Sigmoid colon (tissue), 4 donors: ENCODE data around the gene NUDT9.

ENCODE experiments used
- EP300 ChIP-seq, 4 donors: sonication (generic); formaldehyde crosslinking; IDR thresholded peaks; one replicate each; pipeline ENCODE4 v1.6.1; 2017; ENCODE audit warnings: antibody characterized with exemption in 4 of 4
- POLR2AphosphoS5 ChIP-seq, 4 donors: sonication (generic); formaldehyde crosslinking; IDR thresholded peaks; one replicate each; pipeline ENCODE4 v1.6.1; 2017; ENCODE audit warnings: antibody characterized with exemption in 4 of 4
- TF ChIP-seq, protein P1 (sequence below), 4 experiments: fragments of 450-650 bp in 3 of 4; fragments of 200-600 bp in 1 of 4; IDR thresholded peaks; one replicate each; pipeline ENCODE4 v1.5.1; 2016 to 2019; ENCODE audit warnings: antibody characterized with exemption in 4 of 4, mild to moderate bottlenecking in 3 of 4, moderate library complexity in 2 of 4

DNA sequence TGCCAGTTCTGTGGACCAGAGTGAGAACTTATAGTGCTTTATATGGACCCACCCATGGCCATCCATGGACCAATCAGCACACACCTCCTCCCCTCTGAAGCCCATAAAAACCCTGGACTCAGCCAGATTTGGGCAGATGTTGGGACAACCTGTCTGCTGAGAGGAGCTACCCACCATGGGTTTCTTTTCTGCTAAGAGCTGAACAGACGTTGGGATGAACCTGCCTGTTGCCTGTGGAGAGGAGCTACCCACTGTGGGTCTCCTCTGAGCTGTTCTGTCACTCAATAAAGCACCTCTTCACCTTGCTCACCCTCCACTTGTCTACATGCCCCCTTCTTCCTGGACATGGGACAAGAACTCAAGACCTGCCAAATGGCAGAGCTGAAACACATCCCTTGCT lies 22.4 kb upstream of the NUDT9 start:
- TF ChIP-seq, protein P1, sequence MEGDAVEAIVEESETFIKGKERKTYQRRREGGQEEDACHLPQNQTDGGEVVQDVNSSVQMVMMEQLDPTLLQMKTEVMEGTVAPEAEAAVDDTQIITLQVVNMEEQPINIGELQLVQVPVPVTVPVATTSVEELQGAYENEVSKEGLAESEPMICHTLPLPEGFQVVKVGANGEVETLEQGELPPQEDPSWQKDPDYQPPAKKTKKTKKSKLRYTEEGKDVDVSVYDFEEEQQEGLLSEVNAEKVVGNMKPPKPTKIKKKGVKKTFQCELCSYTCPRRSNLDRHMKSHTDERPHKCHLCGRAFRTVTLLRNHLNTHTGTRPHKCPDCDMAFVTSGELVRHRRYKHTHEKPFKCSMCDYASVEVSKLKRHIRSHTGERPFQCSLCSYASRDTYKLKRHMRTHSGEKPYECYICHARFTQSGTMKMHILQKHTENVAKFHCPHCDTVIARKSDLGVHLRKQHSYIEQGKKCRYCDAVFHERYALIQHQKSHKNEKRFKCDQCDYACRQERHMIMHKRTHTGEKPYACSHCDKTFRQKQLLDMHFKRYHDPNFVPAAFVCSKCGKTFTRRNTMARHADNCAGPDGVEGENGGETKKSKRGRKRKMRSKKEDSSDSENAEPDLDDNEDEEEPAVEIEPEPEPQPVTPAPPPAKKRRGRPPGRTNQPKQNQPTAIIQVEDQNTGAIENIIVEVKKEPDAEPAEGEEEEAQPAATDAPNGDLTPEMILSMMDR (IDR thresholded peaks at IDR 0.05), result no peak
- TF ChIP-seq EP300 (IDR thresholded peaks at IDR 0.05) (no peak), POLR2AphosphoS5 (IDR thresholded peaks at IDR 0.05) (no peak)
